Neutrophil (primary cell): ENCODE results near the gene TSPAN32.
"Not testable (repeated sequence)": the region's sequence is repeated elsewhere in the genome, so short reads cannot be mapped to it uniquely, and the experiment has no call there.

Experiments used
- H3K27ac ChIP-seq: fragments of 200-600 bp; sonication (generic); 2 replicates; pipeline ENCODE4 v1.5.1; 2016; ENCODE audit warnings: mild to moderate bottlenecking, moderate library complexity
- H3K27me3 ChIP-seq: fragments of 200-600 bp; sonication (generic); 2 replicates; pipeline ENCODE4 v1.6.0; 2016; ENCODE audit warnings: mild to moderate bottlenecking
- H3K36me3 ChIP-seq: fragments of 200-600 bp; sonication (generic); 2 replicates; pipeline ENCODE4 v1.5.1; 2017
- H3K4me1 ChIP-seq, 2 experiments: fragments of 200-600 bp in 1 of 2; sonication (generic) in 1 of 2; 1 replicate in 1 of 2; 2 replicates in 1 of 2; pipeline versions ENCODE4 v1.5.1 to v1.6.1; 2013 to 2016; ENCODE audit warnings: low read depth in 1 of 2, low read length in 1 of 2, mild to moderate bottlenecking in 1 of 2, moderate library complexity in 1 of 2; ENCODE audit not compliant: control insufficient read depth in 1 of 2, insufficient read depth in 1 of 2
- H3K4me3 ChIP-seq, 2 experiments: fragments of 200-600 bp in 1 of 2; sonication (generic) in 1 of 2; 1 replicate in 1 of 2; 2 replicates in 1 of 2; pipeline ENCODE4 v1.5.1; 2013 to 2016; ENCODE audit warnings: low read depth in 1 of 2, low read length in 1 of 2, mild to moderate bottlenecking in 1 of 2, moderate library complexity in 1 of 2
- H3K9me3 ChIP-seq: fragments of 200-600 bp; sonication (generic); 2 replicates; pipeline ENCODE4 v1.5.1; 2016
- CTCF ChIP-seq: fragments of 200-600 bp; sonication (generic); IDR thresholded peaks from 2 replicates; pipeline ENCODE4 v1.5.1; 2016; ENCODE audit warnings: antibody characterized with exemption

TSPAN32 gene

DNA sequence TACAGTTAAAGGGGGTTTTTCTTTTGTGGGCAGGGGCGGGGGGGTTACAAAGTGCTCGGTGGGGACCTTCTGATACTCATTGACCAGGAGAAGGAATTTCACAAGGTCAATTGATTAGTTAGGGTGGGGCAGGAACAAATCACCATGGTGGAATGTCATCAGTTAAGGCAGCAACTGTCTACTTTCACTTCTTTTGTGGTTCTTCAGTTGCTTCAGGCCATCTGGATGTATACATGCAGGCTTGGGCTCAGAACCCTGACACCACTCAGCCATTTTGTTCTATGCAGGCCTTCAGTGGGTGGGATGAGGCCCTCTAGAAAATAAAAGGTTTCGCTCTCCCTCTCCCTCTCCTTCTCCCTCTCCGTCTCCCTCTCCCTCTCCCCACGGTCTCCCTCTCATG, 29.6 kb downstream of the TSPAN32 start:
- Histone ChIP-seq H3K27me3 (peaks cover 4% of the 10 kb centered on the region), H3K4me3 (no peak overlapping the region), H3K9me3 (peaks cover 4% of the 10 kb centered on the region), H3K4me1 (no peaks in the 10 kb centered on the region), H3K36me3 (no peaks in the 10 kb centered on the region), H3K27ac (no peak overlapping the region)
- TF ChIP-seq CTCF: no peak

GRCh38 chr11:2332569-2332968, 30.8 kb downstream of the TSPAN32 start:
- H3K27ac ChIP-seq, H3K36me3 ChIP-seq, H3K4me3 ChIP-seq, H3K9me3 ChIP-seq, H3K4me1 ChIP-seq: not testable (repeated sequence)
- peaks cover 13% of the 10 kb centered on the region for H3K27me3 ChIP-seq

- H3K27me3 ChIP-seq: peaks cover 15% of the 10 kb centered on the region
- not testable (repeated sequence) for H3K36me3 ChIP-seq, H3K4me3 ChIP-seq, H3K9me3 ChIP-seq, H3K27ac ChIP-seq, H3K4me1 ChIP-seq
Measured at GRCh38 chr11:2333486-2334205, 31.8 kb downstream of the TSPAN32 start.

- not testable (repeated sequence) for H3K4me1 ChIP-seq, H3K36me3 ChIP-seq, H3K9me3 ChIP-seq, H3K27ac ChIP-seq, H3K4me3 ChIP-seq
- peaks cover 24% of the 10 kb centered on the region for H3K27me3 ChIP-seq
Measured at GRCh38 chr11:2335286-2335685, 33.5 kb downstream of the TSPAN32 start.

- not testable (repeated sequence) for H3K4me1 ChIP-seq, H3K27ac ChIP-seq, H3K36me3 ChIP-seq, H3K4me3 ChIP-seq, H3K9me3 ChIP-seq
- peaks cover 28% of the 10 kb centered on the region for H3K27me3 ChIP-seq
Measured at GRCh38 chr11:2338760-2339159, 36.9 kb downstream of the TSPAN32 start.

GRCh38 chr11:2342557-2342956, 40.7 kb downstream of the TSPAN32 start:
- peaks cover 14% of the 10 kb centered on the region for H3K27me3 ChIP-seq
- H3K4me3 ChIP-seq: no peak overlapping the region
- no peak overlapping the region for H3K27ac ChIP-seq
- no peaks in the 10 kb centered on the region for H3K9me3 ChIP-seq
- TF ChIP-seq CTCF: no peak
- no peaks in the 10 kb centered on the region for H3K36me3 ChIP-seq
- H3K4me1 ChIP-seq: no peaks in the 10 kb centered on the region

DNA sequence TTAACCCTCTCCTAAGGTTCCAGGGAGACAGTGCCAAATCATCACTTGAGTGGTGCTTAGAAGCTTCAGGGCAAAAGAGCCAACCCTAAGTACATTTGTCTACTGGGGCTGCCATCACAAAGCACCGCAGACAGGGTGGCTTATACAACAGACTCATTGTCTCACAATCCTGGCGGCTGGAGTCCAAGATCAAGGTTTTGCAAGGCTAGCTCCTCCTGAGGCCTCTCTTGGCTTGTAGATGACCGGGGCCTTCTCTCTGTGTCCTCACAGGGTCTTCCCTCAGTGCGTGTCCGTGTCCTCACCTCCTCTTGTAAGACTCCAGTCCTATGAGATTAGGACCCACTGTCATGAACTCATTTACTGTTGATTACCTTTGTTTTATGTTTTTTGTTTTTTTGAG, 41.2 kb downstream of the TSPAN32 start:
- H3K27me3 ChIP-seq: peaks cover 14% of the 10 kb centered on the region
- H3K36me3 ChIP-seq: no peaks in the 10 kb centered on the region
- no peak for TF ChIP-seq CTCF
- no peak overlapping the region for H3K4me3 ChIP-seq
- H3K9me3 ChIP-seq: no peaks in the 10 kb centered on the region
- no peak overlapping the region for H3K27ac ChIP-seq
- no peaks in the 10 kb centered on the region for H3K4me1 ChIP-seq

DNA sequence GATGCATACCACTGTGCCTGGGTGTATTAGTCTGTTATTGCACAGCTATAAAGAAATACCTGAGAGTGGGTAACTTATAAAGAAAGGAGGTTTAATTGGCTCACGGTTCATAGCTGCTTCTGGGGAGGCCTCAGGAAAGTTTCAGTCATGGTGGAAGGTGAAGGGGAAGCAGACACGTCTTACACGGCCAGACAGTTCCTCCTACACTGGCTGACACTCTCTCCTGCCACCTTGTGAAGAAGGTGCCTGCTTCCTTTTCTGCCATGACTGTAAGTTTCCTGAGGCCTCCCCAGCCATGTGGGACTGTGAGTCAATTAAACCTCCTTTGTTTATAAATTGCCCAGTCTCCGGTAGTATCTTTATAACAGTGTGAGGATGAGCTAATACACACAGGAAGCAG, 41.7 kb downstream of the TSPAN32 start:
- TF ChIP-seq CTCF: no peak
- H3K4me1 ChIP-seq: no peaks in the 10 kb centered on the region
- no peak overlapping the region for H3K4me3 ChIP-seq
- no peaks in the 10 kb centered on the region for H3K9me3 ChIP-seq
- H3K27me3 ChIP-seq: peaks cover 14% of the 10 kb centered on the region
- no peak overlapping the region for H3K27ac ChIP-seq
- no peaks in the 10 kb centered on the region for H3K36me3 ChIP-seq
